Activated effector memory CD4-positive, alpha-beta T cell treated with anti-CD3 and anti-CD28 coated beads, Interleukin-2, amount 50 U/mL, for 16 hours (primary cell): ENCODE data around the gene R3HDM4.
"Not testable (repeated sequence)": the region's sequence is repeated elsewhere in the genome, so short reads cannot be mapped to it uniquely, and the experiment has no call there.

ENCODE experiments used
- DNase-seq: peaks from one replicate; pipeline ENCODE4 v3.0.0-alpha.2; 2020

Gene R3HDM4

DNA sequence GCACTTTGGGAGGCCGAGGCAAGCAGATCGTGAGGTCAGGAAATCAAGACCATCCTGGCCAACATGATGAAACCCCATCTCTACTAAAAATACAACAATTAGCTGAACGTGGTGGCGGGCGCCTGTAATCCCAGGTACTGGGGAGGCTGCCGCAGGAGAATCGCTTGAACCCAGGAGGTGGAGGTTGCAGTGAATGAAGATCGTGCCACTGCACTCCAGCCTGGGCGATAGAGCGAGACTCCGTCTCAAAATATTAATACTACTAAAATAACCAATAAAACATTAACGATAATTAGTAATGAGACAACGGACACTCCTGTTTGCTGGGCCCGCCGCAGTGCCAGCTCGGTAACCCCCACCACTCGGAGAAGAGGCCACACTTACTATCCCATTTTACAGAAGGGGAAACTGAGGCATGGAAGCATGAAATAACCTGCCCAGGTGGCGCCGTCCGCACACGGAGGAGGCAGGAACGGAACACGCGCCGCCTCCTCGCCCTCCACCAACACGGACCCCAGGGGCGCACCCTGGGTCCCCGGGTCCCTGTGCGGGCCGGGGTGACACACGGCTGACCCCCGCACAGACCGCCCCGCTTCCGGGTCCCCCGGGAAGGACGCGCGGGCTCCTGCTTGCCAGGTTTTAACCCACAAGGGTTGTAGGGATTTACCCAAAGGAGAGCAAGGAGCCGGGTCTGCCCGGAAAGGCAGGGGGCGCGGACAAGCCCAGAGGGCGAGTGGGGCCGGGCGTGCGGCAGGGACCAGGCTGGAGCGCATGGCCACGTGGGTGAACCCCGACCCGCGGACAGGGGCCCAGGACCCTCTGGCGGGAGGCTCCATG, 1.6 kb downstream of the R3HDM4 start:
- no peak for DNase-seq

DNA sequence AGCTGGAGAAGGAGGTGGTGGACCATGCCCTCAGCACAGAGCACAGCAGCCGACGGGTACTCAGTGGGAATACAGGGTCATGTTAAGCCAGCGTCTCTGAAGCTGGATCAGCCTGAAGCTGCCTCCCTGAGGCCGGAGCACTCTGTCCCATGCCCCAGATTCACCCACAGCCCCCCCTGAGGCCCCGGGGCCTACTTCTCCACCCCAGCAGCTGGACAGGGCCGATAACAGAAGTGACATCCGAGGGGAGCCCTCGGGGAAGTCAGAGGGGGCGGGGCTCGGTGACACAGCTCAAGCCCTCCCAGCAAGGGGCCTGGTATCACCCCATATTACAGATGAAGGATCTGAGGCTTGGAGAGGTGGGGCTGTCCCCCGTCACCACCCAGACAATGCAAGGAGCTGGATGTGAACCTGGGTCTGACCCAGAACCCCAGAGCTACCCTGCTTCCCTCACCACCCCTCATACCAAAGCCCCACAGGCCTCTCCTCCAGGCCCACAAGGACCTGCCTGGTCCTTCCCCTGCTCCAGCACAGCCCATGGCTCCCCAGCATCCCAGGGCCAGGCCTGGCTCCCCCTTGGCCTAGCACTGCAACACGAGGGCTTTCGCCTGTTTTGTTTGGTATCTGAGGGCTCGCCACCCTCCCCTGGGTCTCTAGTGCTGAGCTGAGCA, 5.7 kb downstream of the R3HDM4 start:
- DNase-seq: no peak

DNA sequence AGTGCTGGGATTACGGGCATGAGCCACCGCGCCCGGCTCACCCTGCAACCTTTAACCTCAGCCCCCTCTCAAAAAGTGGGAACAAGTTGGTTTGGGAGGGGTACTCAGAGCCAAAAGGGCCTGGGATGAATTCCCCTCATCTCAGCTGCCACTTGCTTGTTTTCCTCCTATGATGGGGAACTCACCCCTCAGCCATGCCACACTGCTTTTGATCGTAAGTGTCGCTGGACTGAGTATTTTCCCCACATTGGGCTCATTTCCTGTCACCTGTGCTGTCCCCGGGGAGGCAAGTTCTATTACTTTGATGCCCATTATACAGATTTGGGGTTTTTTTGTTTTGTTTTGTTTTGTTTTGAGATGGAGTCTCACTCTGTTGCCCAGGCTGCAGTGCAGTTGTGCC, 6.5 kb downstream of the R3HDM4 start:
- no peak for DNase-seq

DNA sequence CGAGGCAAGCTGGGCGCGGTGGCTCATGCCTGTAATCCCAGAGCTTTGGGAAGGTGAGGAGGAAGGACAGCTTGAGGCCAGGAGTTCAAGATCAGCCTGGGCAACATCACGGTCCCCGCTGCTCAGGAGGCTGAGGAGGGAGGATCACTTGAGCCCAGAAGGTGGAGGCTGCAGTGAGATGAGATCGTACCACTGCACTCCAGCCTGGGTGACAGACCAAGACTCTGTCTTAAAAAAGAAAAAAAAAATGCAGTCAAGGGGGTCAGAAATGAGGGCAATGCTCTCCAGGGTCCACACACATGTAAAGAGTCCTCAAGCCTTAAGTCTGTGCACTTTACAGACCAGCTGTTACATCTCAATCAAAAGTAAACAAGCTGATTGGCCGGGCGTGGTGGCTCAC, 8.5 kb downstream of the R3HDM4 start:
- DNase-seq: no peak

DNA sequence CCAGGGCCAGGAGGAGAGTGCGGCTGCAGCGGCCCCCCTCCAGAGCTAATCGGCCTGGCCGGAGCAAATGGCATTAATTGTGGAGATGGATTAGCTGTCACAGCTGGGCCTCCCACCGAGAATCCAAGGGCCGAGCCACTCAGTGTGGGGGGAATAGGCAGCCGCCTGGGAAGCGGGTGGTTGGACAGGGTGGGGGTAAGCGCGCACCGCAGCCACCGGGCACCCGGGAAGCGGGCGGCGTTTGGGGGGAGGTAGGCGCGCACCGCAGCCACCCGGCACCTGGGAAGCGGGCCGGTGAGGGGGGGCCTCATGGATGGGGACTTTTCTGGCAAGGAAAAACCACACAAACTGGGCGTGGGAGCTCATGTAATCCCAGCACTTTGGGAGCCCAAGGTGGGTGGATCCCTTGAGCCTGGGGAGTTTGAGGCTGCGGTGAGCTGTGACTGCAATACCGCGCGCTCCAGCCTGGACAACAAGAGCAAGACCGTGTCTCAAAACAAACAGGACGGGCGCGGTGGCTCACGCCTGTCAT, 9.7 kb downstream of the R3HDM4 start:
- no peak for DNase-seq

DNA sequence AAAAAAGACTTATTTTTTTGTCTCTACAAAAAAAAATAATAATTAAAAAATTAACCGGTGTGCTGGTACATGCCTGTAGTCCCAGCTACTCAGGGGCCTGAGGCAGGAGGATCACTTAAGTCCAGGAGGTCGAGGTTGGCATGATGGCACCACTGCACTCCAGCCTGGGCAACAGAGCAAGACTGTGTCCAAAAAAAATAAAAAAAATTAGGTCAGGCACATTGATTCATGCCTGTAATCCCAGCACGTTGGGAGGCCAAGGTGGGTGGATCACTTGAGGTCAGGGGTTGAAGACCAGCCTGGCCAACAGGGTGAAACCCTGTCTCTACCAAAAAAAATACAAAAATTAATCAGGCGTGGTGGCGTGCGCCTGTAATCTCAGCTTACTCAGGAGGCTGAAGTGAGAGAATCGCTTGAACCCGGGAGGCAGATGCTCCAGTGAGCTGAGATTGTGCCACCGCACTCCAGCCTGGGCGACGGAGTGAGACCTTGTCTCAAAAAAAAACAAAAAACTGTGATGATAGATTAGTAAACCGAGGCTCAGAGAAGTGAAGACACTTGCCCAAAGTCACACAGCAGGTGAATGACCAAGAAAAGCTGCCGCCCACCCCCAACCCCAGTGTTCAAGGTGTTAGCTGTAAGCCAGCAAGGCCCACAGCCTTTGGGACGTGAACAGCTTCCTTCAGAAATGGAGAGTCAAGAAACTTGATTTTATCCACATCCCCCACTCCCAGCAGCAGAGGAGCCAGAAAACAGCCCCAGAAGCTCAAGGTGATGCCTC, 10.4 kb downstream of the R3HDM4 start:
- no peak for DNase-seq

DNA sequence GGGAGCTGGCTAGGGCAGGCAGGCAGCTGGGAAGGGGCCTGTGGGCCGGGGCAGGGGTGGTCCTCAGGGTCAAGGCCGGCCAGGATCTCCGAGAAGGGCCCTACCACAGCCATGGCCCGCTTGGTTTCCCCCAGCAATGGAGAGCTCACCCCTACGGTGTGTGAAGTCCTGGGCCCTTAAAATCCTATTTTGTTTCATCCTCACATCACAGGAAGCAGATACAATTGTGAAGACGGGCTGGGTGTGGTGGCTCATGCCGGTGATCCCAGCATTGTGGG, 11.0 kb downstream of the R3HDM4 start:
- no peak for DNase-seq

DNA sequence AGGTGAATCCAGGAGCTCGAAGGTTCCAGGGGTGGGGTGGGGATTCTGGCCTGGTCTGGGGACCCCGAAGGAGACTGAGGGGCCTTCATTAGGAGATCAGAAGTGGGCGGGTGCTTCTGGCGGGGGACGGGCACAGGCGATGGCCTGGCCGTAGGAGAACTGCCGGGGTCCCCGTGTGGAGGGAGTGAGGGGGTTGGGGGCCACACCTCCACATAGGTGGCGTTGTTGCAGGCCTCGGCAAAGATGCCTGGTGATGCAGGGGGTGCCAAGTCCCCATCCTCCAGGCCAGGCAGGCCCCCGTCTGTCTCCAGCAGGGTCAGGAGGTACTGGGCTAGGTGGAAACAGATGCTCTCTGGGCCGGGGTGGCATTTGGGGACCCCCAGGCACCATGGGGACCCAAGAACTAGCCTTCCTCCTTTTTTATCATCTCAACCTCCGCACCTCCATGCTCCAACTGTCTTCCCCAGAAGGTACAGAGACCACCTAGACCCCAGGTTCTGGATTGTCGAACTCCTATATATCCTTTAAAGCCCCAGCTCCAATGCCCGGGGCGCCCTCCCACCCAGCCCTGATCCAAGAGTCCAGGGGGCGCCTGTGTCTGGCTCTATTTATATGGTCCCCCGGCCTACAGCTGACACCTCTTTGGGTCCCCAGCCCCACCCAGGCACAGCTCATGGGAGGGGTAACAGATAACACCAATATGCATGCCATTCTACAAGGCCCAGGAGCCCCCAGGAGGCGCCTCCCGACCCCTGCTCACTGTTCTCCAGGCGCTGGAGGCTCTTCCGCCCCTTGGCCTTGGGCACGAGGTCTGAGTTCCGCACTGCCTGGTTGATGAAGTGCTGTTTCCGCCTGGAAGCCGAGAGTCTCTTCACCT, 11.6 kb downstream of the R3HDM4 start:
- DNase-seq: no peak

DNA sequence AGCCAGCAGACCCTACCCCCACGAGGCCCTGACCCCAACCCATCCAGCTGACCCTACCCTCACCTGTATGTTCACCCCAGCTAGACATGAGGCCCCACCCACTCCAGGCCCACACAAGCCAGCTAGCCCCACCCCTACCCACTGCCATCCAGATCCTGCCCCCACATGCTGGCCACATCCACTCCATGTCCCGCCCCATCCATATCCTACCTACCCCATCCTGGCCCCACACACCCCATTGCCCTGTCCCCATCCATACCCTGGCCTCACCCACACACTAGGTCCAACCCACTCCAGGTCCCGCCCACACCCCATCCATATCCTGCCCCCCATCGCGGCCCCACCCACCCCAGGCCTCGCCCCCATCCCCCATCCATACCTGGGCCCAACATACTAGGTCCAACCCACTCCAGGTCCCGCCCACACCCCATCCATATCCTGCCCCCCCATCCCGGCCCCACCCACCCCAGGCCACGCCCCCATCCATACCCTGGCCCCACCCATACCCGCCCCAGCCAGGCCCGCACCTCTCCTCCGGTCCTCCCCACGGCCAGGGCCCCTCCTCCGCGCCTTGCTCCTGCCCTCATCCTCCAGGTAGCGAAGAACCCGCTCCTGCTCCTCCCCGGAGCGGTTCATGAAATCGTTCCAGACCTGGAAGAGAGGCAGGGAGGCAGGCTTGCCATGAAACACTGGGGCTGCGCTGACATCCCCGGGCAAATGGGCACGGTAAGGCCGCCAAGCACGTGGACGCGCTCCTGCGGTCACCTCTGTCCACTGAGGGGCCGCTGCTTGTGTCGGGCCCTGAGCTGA, 12.5 kb downstream of the R3HDM4 start:
- DNase-seq: no peak

DNA sequence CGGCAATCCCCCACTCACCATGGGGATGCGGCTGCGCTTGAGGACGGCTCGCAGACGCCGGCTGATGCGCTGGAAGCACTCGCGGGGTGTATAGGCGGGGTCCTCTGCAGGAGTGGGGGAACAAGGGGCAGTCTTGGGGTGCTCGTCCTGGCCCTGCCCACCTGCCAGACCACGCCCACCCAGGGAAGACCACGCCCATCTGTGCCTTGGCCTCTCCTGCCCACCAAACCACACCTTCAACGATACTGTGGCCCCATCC, 13.0 kb downstream of the R3HDM4 start:
- no peak for DNase-seq

DNA sequence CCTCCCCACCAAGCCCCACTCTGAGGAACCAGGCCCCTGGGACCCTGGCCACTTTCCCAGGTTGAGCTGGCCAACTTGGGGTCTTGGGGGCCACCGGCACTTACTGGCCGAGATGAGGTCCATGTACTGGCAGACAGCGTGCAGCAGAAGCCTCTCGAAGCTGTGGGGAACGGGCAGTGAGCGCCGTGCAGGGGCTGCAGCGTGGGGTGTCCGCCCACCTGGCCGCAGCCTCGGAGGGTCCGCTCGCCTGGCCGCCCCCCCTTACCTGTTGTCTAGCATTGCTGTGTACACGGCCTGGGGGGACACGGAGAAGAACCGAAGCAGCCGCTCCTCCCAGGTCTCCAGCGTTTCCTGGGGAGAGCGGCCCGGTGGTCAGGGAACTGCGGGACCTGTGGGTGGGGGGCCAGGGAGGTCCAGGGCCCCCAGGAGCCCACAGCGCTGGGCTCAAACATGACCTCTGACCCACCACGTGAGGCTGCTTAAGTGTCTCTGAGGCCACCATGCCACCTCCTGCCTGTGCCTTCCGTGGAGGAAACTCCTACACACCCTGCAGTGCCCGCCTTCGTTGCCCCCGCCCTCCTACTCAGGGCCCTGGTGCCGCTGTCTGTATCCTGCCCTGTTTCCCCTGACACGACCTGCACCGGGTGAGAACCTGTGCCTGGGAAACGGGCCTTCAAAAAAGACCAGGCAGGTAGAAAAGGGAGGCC, 13.5 kb downstream of the R3HDM4 start:
- no peak for DNase-seq

DNA sequence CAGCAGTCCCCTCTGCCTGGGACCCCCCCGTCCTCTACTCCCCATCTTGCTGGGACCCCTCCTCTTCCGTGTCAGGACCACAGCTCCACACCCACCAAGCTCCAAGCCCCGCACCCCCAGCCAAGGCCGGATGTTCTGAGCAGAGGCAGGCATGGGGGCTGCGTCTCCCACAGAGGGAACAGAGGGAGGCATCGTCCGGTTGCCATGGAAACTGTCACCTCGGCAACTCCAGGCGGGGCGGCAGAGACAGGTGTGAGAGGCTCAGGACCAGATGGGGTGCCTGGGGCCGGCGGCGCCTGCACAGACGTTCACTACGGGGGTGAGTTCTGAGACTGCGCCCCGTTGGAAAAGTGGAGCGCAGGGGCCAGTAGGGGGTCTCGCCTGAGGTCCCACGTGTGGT, 14.4 kb downstream of the R3HDM4 start:
- DNase-seq: no peak

DNA sequence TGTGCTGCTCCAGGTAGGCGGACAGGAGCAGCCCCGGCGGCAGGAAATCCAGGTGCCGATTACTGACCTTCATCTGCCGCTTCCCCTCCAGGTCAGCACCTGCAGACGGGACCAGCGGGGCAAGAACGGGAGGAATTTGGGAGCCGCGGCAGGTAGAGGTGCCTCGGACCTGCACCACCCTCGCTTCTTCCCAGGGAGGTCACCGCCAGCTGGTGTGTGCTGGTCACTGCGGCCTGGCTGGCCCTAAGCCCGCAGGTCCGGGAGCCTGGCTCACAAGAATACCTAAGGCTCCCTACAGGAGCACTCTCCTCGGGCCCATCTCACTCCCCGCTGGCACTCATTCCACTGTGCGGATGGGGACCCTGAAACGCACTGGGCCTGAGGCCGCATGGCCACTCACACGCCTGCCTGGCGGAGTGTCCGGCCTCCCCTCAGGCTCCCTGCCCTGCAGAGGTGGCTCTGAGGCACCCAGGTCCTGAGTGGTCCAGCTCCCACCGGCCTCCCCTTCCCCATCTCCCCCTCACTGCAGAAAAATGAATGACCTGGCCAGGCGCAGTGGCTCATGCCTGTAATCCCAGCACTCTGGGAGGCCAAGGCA, 15.5 kb downstream of the R3HDM4 start:
- DNase-seq: no peak

DNA sequence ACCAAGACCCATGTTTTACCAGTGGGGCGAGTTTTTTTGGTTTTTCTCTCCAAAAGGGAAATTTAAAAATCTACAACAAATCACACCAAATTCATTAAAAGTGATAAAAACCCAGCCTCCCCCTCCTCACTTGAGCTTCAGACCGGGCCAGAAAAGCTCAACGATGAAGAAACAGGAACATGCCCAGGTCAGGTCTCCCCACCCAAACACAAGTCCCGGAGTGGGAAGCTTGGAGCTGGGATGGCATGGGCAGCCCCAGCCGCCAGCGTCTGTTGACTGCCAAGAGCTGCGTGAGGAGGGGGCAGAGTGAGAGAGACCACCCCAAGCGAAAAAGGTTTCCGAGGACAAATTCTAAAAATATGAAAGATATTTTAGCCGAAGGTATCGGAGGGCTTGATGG, 16.0 kb downstream of the R3HDM4 start:
- DNase-seq: no peak

DNA sequence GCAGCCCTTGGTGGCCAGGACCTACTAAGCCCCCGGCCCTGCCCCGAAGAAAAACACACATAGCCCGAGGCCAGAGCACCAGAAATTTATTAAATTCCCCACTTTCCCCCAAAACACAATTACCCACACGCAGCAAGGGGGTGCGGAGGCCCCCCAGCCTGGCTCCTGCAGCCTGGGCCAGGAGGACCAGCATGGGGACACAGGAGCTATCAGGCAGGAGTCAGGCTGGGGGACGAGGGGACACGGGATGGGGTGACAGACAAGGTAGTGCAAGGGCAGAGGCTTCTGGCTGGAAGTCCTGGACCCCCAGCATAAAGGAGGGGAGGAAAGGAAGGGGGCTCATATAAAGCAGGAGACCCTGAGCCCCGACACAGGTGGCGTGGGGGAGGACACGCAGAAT, 16.6 kb downstream of the R3HDM4 start:
- no peak for DNase-seq

DNA sequence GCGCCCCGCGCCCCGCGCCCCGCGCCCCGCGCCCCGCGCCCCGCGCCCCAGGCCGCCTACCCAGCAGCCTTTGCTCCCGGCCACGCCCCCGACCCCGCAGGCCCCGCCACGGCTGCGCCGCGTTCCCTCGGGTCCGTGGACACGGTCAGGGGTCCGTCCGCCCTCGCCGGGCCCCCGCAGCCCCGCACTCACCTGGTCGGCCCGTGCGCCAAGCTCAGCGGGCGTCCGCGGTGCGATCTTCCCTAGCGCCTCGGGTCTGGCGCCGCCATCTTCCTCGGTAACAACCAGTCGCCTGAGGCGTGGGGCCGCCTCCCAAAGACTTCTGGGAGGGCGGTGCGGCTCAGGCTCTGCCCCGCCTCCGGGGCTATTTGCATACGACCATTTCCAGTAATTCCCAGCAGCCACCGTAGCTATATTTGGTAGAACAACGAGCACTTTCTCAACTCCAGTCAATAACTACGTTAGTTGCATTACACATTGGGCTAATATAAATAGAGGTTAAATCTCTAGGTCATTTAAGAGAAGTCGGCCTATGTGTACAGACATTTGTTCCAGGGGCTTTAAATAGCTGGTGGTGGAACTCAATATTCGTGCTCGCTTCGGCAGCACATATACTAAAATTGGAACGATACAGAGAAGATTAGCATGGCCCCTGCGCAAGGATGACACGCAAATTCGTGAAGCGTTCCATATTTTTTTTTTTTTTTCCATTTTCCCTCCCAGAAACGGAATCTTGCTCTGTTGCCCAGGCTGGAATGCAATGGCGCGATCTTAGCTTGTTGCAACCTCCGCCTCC, 19.9 kb downstream of the R3HDM4 start, which contains the start of the genes MED16 and RNU6-9:
MED16 (minus strand) TSS at position 294 of the 796 bp plus-strand sequence. CDS start 2,056 bp downstream, outside the sequence.
RNU6-9 (plus strand) TSS at position 591 of the 796 bp plus-strand sequence.
- peak; percentile 95 for DNase-seq

DNA sequence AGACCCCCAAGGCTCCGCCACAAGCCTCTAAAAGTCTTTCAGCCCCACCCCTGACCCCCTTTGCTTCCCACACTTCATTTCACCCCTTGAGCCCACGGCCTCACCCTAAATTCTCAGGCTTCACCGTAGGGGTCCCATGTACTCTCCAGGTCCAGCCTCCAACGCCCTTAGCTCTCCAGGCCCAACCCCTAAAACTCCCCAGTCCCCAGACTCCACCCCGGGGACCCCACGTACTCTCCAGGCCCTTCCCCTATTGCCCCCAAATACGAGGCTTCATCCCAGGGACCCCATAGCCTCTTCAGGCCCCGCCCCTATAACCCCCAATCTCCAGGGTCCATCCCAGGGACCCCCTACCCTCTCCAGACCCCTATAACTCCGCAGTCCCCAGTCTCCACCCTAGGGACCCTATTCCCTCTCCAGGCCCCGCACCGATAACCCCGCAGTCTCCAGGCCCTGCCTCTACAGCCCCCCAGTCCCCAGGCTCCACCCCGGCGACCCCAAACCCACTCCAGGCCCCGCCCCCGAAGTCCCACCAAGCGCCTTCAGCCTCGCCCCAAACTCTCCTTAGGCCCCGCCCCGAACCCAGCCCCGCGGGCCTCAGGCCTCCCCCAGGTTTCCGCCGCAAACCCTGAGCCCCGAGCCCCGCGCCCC, 20.7 kb downstream of the R3HDM4 start:
- DNase-seq: no peak

DNA sequence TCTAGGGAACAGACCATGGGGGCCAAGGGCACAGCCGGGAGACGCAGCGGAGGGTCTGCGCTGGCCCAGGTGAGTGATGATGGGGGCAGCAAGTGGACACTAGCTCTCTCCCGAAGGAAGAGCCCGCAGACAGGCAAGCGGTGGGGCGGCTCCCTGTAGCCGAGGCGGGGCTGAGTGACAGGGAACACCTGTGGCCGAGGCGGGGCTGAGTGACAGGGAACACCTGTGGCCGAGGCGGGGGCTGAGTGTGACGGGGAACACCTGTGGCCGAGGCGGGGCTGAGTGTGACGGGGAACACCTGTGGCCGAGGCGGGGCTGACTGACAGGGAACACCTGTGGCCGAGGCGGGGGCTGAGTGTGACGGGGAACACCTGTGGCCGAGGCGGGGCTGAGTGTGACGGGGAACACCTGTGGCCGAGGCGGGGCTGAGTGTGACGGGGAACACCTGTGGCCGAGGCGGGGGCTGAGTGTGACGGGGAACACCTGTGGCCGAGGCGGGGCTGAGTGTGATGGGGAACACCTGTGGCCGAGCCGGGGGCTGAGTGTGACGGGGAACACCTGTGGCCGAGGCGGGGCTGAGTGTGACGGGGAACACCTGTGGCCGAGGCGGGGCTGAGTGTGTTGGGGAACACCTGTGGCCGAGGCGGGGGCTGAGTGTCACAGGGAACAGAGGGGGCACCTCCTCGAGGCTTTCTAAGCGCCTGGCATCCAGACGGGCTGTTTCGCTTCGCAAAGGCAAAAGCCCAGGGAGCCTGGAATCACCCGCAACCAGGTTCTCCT, 21.4 kb downstream of the R3HDM4 start:
- DNase-seq: not testable (repeated sequence)

DNA sequence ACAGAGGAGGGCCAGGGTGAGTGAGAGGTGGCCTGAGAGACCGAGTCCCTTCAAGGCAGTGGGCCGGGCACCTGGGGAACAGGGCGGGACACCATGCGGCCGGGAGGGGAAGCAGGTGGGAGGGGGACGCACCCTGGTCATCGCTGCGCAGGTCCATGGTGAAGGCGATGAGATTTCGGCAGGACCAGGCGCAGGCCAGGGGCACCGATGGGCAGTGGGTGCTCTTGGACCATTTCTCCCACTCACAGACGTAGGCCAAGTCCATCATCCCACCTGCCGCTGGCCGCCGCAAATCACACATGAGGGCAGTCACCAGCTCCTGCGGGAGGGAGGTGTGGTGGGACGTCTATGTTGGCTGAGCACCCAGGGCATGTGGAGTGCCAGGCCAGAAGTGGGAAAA, 22.2 kb downstream of the R3HDM4 start:
- DNase-seq: no peak
